ENCODE results near the gene ITPK1. TPM values are rescaled to one million over a fixed set of nuclear protein-coding genes. Genes with fewer than 3 reads are reported as not detected.

ITPK1 gene
- total RNA-seq, 1 experiment from 2014 or later = 66.2 TPM

GRCh38 chr14:92937051-92937937 is 178.4 kb downstream of the ITPK1 start:
- H3K4me1 ChIP-seq (ENCODE audit: insufficient read depth, low read length) = peaks cover 8% of the 10 kb centered on the region
- H3K36me3 ChIP-seq (ENCODE audit: low read depth, low read length) = no peaks in the 10 kb centered on the region
- DNase-seq = peak; percentile 70
- H3K9ac ChIP-seq (ENCODE audit: low read length) = no peak overlapping the region
- no peak overlapping the region; the same call in 1 of the 2 replicates for H3K4me2 ChIP-seq (ENCODE audit: low read length)
- no peaks in the 10 kb centered on the region for H3K9me3 ChIP-seq (ENCODE audit: low read length)
- no peak overlapping the region for H2AFZ ChIP-seq (ENCODE audit: low read length)
- H3K4me3 ChIP-seq (ENCODE audit: low read length) = no peak overlapping the region
- H3K27me3 ChIP-seq (ENCODE audit: low read length) = no peaks in the 10 kb centered on the region
- ATAC-seq = peak; percentile 97
- TF ChIP-seq CTCF (conservative IDR thresholded peaks at IDR 0.05; ENCODE audit: low read depth, low read length) (no peak), EZH2 (IDR thresholded peaks at IDR 0.05; ENCODE audit: low read length, unreplicated experiment) (no peak), EZH2phosphoT487 (IDR thresholded peaks at IDR 0.05; ENCODE audit: borderline replicate concordance, low read length) (no peak)
- ChIA-PET CTCF (no interaction called here), POLR2A (ENCODE audit: unreplicated experiment) (no interaction called here)
- H3K27ac ChIP-seq (ENCODE audit: low read length) = no peak overlapping the region
- no TSS peak for BruUV-seq (replicated peaks)
- intact Hi-C loops (cut with micrococcal nuclease) = no loop called here
- H3K79me2 ChIP-seq (ENCODE audit: low read length) = no peaks in the 10 kb centered on the region
- H3K9me2 ChIP-seq (replicated peaks; ENCODE audit: low read length) = no peaks in the 10 kb centered on the region
- no peaks in the 10 kb centered on the region for H4K20me1 ChIP-seq (ENCODE audit: low read length)
- no peaks in the 10 kb centered on the region for H3F3A ChIP-seq (ENCODE audit: low read length, unreplicated experiment)

GRCh38 chr14:92936085-92936484 is 179.6 kb downstream of the ITPK1 start:
- Histone ChIP-seq H3K4me1 (ENCODE audit: insufficient read depth, low read length) (peaks cover 8% of the 10 kb centered on the region), H3K36me3 (ENCODE audit: low read depth, low read length) (no peaks in the 10 kb centered on the region), H3K4me2 (ENCODE audit: low read length) (no peak overlapping the region), H3K79me2 (ENCODE audit: low read length) (no peaks in the 10 kb centered on the region), H3K4me3 (ENCODE audit: low read length) (no peak overlapping the region), H3F3A (ENCODE audit: low read length, unreplicated experiment) (no peaks in the 10 kb centered on the region), H3K27ac (ENCODE audit: low read length) (no peak overlapping the region), H3K9me2 (replicated peaks; ENCODE audit: low read length) (no peaks in the 10 kb centered on the region), H4K20me1 (ENCODE audit: low read length) (no peaks in the 10 kb centered on the region), H2AFZ (ENCODE audit: low read length) (no peak overlapping the region), H3K27me3 (ENCODE audit: low read length) (no peaks in the 10 kb centered on the region), H3K9me3 (ENCODE audit: low read length) (no peaks in the 10 kb centered on the region), H3K9ac (ENCODE audit: low read length) (no peak overlapping the region)
- intact Hi-C loops (cut with micrococcal nuclease) = no loop called here
- no peak for TF ChIP-seq EZH2 (IDR thresholded peaks at IDR 0.05; ENCODE audit: low read length, unreplicated experiment)
- no peak for TF ChIP-seq CTCF (conservative IDR thresholded peaks at IDR 0.05; ENCODE audit: low read depth, low read length)
- no peak for TF ChIP-seq EZH2phosphoT487 (IDR thresholded peaks at IDR 0.05; ENCODE audit: borderline replicate concordance, low read length)
- POLR2A ChIA-PET (ENCODE audit: unreplicated experiment) = no interaction called here
- no TSS peak for BruUV-seq (replicated peaks)
- CTCF ChIA-PET = no interaction called here
- ATAC-seq (no peak), DNase-seq (no peak)

GRCh38 chr14:92935446-92935845 is 180.3 kb downstream of the ITPK1 start:
- H3K9me3 ChIP-seq (ENCODE audit: low read length) = no peaks in the 10 kb centered on the region
- ChIA-PET CTCF (no interaction called here), POLR2A (ENCODE audit: unreplicated experiment) (no interaction called here)
- intact Hi-C loops (cut with micrococcal nuclease) = no loop called here
- no peak overlapping the region for H3K27ac ChIP-seq (ENCODE audit: low read length)
- no peaks in the 10 kb centered on the region for H4K20me1 ChIP-seq (ENCODE audit: low read length)
- TF ChIP-seq EZH2 (IDR thresholded peaks at IDR 0.05; ENCODE audit: low read length, unreplicated experiment) = no peak
- TF ChIP-seq EZH2phosphoT487 (IDR thresholded peaks at IDR 0.05; ENCODE audit: borderline replicate concordance, low read length) = no peak
- TF ChIP-seq CTCF (conservative IDR thresholded peaks at IDR 0.05; ENCODE audit: low read depth, low read length) = no peak
- no peak for DNase-seq
- H3K9me2 ChIP-seq (replicated peaks; ENCODE audit: low read length) = no peaks in the 10 kb centered on the region
- H3K27me3 ChIP-seq (ENCODE audit: low read length) = no peaks in the 10 kb centered on the region
- H3F3A ChIP-seq (ENCODE audit: low read length, unreplicated experiment) = no peaks in the 10 kb centered on the region
- H3K36me3 ChIP-seq (ENCODE audit: low read depth, low read length) = no peaks in the 10 kb centered on the region
- no peaks in the 10 kb centered on the region for H3K79me2 ChIP-seq (ENCODE audit: low read length)
- H2AFZ ChIP-seq (ENCODE audit: low read length) = no peak overlapping the region
- no TSS peak for BruUV-seq (replicated peaks)
- no peak for ATAC-seq
- H3K4me2 ChIP-seq (ENCODE audit: low read length) = no peak overlapping the region
- no peak overlapping the region for H3K9ac ChIP-seq (ENCODE audit: low read length)
- peaks cover 8% of the 10 kb centered on the region for H3K4me1 ChIP-seq (ENCODE audit: insufficient read depth, low read length)
- no peak overlapping the region for H3K4me3 ChIP-seq (ENCODE audit: low read length)

Data from PC-3 (cell line).